ENCODE data around the gene DDAH2.

DDAH2 gene

DNA sequence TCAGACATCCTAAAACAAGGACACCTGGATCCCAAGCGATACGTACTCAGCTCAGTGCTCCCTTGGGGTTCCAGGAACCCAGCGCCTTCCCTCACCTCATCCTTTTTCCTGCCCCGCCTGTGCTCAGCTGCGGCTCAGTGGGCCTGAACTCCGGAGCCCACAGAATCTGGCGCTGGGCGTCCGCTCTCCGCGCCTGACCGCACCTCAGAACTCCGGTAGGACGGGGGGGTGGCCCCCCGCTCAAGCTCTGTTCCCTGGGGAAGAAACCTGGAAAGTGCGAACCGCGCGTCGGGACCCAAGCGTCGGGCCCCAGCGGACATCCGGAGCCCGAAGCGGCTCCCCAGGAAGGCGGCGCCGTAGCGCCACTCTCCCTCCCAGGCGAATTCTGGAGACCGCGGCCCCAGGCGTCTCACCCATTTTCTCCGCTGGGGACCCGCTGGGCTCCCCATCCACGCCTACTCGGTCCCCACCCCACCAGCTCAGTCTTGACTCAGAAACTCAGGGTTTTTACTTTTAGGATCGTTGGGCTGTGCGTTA lies 47.9 kb downstream of the DDAH2 start:
- H3K36me3 ChIP-seq (ENCODE audit: control insufficient read depth in 1 of 2, insufficient read depth in 2 of 2, low read length in 2 of 2), result peaks cover 6 to 19% of the 10 kb centered on the region in 2 donors
- peak overlapping the region; percentile 31 for H3K27ac ChIP-seq (ENCODE audit: low read length)
- peaks cover 0 to 11% of the 10 kb centered on the region in 2 donors for H3K4me1 ChIP-seq (ENCODE audit: control insufficient read depth in 1 of 2, insufficient read depth in 2 of 2, low read length in 2 of 2)
- H3K27me3 ChIP-seq (ENCODE audit: low read depth, low read length), result no peaks in the 10 kb centered on the region
- peak overlapping the region; percentile 66 to 76 for H3K4me3 ChIP-seq (ENCODE audit: low read depth in 1 of 2, low read length in 2 of 2)
- H3K9me3 ChIP-seq (ENCODE audit: control insufficient read depth in 1 of 2, low read length in 2 of 2), result no peaks in the 10 kb centered on the region

GRCh38 chr6:31680226-31681134 lies 48.6 kb downstream of the DDAH2 start, which contains the start of gene LY6G5C:
TSS of gene LY6G5C (minus strand) at chr6:31681067. CDS start at chr6:31680373, 694 bp downstream.
- peak within 1 kb of the TSS; percentile 66 to 76 for H3K4me3 ChIP-seq (ENCODE audit: low read depth in 1 of 2, low read length in 2 of 2)
- H3K27me3 ChIP-seq (ENCODE audit: low read depth, low read length), result no peaks in the 10 kb centered on the region
- peak within 1 kb of the TSS; percentile 31 for H3K27ac ChIP-seq (ENCODE audit: low read length)
- H3K36me3 ChIP-seq (ENCODE audit: control insufficient read depth in 1 of 2, insufficient read depth in 2 of 2, low read length in 2 of 2), result peaks cover 5 to 12% of the 10 kb centered on the region in 2 donors
- peaks cover 0 to 11% of the 10 kb centered on the region in 2 donors for H3K4me1 ChIP-seq (ENCODE audit: control insufficient read depth in 1 of 2, insufficient read depth in 2 of 2, low read length in 2 of 2)
- no peaks in the 10 kb centered on the region for H3K9me3 ChIP-seq (ENCODE audit: control insufficient read depth in 1 of 2, low read length in 2 of 2)

DNA sequence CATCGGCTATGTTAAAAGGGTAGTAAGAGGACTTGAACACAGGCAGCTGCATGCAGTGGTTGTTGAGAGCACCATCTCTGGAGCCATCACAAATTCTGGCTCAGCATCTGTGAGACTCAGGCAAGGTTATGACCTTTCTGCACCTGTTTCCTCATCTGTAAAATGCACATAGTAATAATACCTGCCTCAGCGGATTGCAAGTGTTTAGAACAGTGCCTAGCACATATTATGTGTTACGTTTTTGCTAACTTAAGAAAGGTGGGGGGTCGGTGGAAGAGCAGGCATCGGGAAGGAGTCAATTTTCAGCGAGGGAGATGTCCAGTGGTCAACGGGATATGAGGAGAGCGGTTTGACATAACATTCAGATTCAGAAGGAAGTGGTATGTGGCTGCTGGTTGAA lies 51.1 kb downstream of the DDAH2 start:
- H3K36me3 ChIP-seq (ENCODE audit: control insufficient read depth in 1 of 2, insufficient read depth in 2 of 2, low read length in 2 of 2), result peaks cover 0 to 5% of the 10 kb centered on the region in 2 donors

More for the DNA sequence above, 51.1 kb downstream of the DDAH2 start:
- Histone ChIP-seq H3K27ac (ENCODE audit: low read length) (no peak overlapping the region), H3K4me1 (ENCODE audit: control insufficient read depth in 1 of 2, insufficient read depth in 2 of 2, low read length in 2 of 2) (peaks cover 0 to 11% of the 10 kb centered on the region in 2 donors), H3K9me3 (ENCODE audit: control insufficient read depth in 1 of 2, low read length in 2 of 2) (no peaks in the 10 kb centered on the region), H3K27me3 (ENCODE audit: low read depth, low read length) (no peaks in the 10 kb centered on the region), H3K4me3 (ENCODE audit: low read depth in 1 of 2, low read length in 2 of 2) (no peak overlapping the region)
